ENCODE data around the gene KCMF1. TPM values are rescaled to one million over a fixed set of nuclear protein-coding genes. Genes with fewer than 3 reads are reported as not detected.

KCMF1 gene
- total and polyA plus RNA-seq, 2 of the 13 experiments (the other 11 are each of a cell fraction or from before 2014, with no cell fraction given) = 62.1 to 116 TPM

DNA sequence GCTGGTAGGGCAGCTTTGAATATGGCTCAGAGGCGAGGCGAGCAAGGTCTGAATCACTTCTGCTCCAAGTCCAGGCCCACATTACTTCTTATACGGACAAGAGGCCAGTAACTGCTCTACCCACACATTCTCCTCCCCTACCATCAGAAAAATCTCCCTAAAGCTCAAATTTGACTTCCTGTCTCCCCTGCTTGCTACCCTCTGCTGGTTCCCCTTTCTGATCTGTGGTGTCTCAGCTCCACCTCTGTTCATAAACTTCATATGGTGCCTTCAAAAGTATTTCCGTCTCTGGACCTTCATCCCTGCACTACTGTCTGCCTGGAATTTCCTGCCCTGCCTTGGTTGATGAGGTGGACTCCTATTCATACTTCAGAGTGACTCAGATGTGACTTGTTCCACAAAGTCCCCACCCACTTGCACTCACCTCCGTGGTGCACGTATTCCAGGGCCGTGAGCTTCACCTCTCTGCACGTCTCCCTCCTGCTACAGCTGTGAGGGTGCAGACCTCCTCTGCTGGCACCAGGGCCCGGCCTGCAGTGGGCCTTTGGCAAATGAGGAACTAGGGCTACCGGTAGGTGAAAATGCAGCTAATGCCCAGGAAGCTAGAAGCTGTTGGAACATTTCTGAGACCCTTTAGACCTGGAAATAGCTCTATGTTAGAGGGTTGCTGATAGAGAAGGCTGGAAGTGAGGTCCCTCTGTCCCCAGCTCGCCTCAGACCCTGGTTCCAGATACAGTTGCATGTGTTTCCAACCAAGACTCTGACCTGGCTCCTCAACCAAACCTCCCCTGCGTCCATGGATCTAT lies 24.6 kb upstream of the KCMF1 start (continued):
- TF ChIP-seq ZNF546 (CRISPR knock-in tag; conservative IDR thresholded peaks at IDR 0.05) = no peak
- TF ChIP-seq ZSCAN21 (CRISPR knock-in tag; IDR thresholded peaks at IDR 0.05; ENCODE audit: borderline replicate concordance) = 0 out of 2 replicates have a peak, but pooled peaks have one; percentile 13
- no peak for TF ChIP-seq EEA1 (CRISPR knock-in tag; IDR thresholded peaks at IDR 0.05; ENCODE audit: borderline replicate concordance)
- TF ChIP-seq, protein P1, sequence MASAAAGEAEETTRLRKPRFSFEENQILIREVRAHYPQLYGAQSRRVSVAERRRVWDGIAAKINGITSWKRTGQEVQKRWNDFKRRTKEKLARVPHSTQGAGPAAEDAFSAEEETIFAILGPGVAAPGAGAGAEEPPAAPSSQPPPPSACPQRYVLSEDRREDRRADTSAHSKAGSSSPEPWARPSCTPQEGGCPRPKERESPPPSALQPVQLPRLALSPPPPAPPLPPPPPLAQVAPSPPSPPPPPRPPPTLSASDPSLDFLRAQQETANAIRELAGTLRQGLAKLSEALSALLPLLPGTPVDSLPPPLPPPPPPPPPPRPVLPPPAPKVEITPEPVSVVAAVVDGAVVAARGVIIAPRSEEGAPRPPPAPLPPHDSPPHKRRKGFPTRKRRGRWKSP (CRISPR knock-in tag; IDR thresholded peaks at IDR 0.05) = no peak
- TF ChIP-seq HOXA9 (CRISPR knock-in tag; IDR thresholded peaks at IDR 0.05; ENCODE audit: borderline replicate concordance) = no peak
- TF ChIP-seq, protein P2, sequence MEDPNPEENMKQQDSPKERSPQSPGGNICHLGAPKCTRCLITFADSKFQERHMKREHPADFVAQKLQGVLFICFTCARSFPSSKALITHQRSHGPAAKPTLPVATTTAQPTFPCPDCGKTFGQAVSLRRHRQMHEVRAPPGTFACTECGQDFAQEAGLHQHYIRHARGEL (CRISPR knock-in tag; IDR thresholded peaks at IDR 0.05) = no peak
- TF ChIP-seq KLF6 (CRISPR knock-in tag; IDR thresholded peaks at IDR 0.05) = no peak
- TF ChIP-seq, protein P3, sequence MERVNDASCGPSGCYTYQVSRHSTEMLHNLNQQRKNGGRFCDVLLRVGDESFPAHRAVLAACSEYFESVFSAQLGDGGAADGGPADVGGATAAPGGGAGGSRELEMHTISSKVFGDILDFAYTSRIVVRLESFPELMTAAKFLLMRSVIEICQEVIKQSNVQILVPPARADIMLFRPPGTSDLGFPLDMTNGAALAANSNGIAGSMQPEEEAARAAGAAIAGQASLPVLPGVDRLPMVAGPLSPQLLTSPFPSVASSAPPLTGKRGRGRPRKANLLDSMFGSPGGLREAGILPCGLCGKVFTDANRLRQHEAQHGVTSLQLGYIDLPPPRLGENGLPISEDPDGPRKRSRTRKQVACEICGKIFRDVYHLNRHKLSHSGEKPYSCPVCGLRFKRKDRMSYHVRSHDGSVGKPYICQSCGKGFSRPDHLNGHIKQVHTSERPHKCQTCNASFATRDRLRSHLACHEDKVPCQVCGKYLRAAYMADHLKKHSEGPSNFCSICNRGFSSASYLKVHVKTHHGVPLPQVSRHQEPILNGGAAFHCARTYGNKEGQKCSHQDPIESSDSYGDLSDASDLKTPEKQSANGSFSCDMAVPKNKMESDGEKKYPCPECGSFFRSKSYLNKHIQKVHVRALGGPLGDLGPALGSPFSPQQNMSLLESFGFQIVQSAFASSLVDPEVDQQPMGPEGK (CRISPR knock-in tag; IDR thresholded peaks at IDR 0.05) = no peak; the same call in 1 of the 2 replicates
- peak; percentile 72 for TF ChIP-seq CREM (IDR thresholded peaks at IDR 0.05)
- TF ChIP-seq CREM (CRISPR knock-in tag; IDR thresholded peaks at IDR 0.05) = no peak
- no peak for TF ChIP-seq NONO (IDR thresholded peaks at IDR 0.05)
- TF ChIP-seq NONO (CRISPR knock-in tag; conservative IDR thresholded peaks at IDR 0.05) = peak; percentile 74
- TF ChIP-seq NFKBIZ (CRISPR knock-in tag; IDR thresholded peaks at IDR 0.05) = no peak
- TF ChIP-seq RAD51 (IDR thresholded peaks at IDR 0.05; ENCODE audit: borderline replicate concordance) = no peak
- TF ChIP-seq NR1H2 (CRISPR knock-in tag; IDR thresholded peaks at IDR 0.05; ENCODE audit: borderline replicate concordance, low read depth) = no peak
- TF ChIP-seq, protein P4, sequence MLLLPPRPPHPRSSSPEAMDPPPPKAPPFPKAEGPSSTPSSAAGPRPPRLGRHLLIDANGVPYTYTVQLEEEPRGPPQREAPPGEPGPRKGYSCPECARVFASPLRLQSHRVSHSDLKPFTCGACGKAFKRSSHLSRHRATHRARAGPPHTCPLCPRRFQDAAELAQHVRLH (CRISPR knock-in tag; IDR thresholded peaks at IDR 0.05; ENCODE audit: borderline replicate concordance, low read depth) = peak; percentile 62; the same call in 1 of the 2 replicates
- no peak for TF ChIP-seq SALL2 (CRISPR knock-in tag; IDR thresholded peaks at IDR 0.05)
- TF ChIP-seq NFIB (CRISPR knock-in tag; IDR thresholded peaks at IDR 0.05; ENCODE audit: borderline replicate concordance) = no peak
- TF ChIP-seq ZNF773 (CRISPR knock-in tag; IDR thresholded peaks at IDR 0.05; ENCODE audit: borderline replicate concordance) = no peak
- TF ChIP-seq CC2D1A (CRISPR knock-in tag; IDR thresholded peaks at IDR 0.05) = no peak
- no peak for TF ChIP-seq SOX6 (IDR thresholded peaks at IDR 0.05)
- TF ChIP-seq SOX6 (CRISPR knock-in tag; IDR thresholded peaks at IDR 0.05) = peak; percentile 58
- no peak for TF ChIP-seq ZFP1 (CRISPR knock-in tag; IDR thresholded peaks at IDR 0.05)
- no peak for TF ChIP-seq ZKSCAN1 (IDR thresholded peaks at IDR 0.05; ENCODE audit: low read length)
- peak; percentile 74; the same call in 1 of the 2 replicates for TF ChIP-seq MEIS1 (CRISPR knock-in tag; IDR thresholded peaks at IDR 0.05; ENCODE audit: borderline replicate concordance)
- TF ChIP-seq ZNF841 (CRISPR knock-in tag; IDR thresholded peaks at IDR 0.05; ENCODE audit: borderline replicate concordance) = no peak
- peak; percentile 82 for TF ChIP-seq MTA1 (CRISPR knock-in tag; IDR thresholded peaks at IDR 0.05; ENCODE audit: borderline replicate concordance)
